ENCODE results near the gene SCN1A. TPM values are rescaled to one million over a fixed set of nuclear protein-coding genes. Genes with fewer than 3 reads are reported as not detected.

Gene SCN1A
- total RNA-seq, result not detected

GRCh38 chr2:166127217-166128155 is at the start of gene SCN1A:
Gene SCN1A, minus strand, starts transcription at chr2:166128020. Its CDS starts 54,399 bp downstream, at chr2:166073621.

GRCh38 chr2:165953655-165954606 is 173.9 kb downstream of the SCN1A start, which contains the start of gene TTC21B:
Gene TTC21B, minus strand, starts transcription at chr2:165953776. Its CDS starts 71 bp downstream, at chr2:165953705.

Other genes with a start within 250 kb of the SCN1A start
- gene TTC21B, start 174.2 kb downstream of the SCN1A start, total RNA-seq, result 10 to 100 TPM; 15.7 to 17.1 TPM
- gene SCN9A, start 247.9 kb upstream of the SCN1A start, total RNA-seq, result under 1 TPM; 0.13 to 0.26 TPM